ENCODE data around the gene PRIM1. TPM values are rescaled to one million over a fixed set of nuclear protein-coding genes. Genes with fewer than 3 reads are reported as not detected.

PRIM1 gene
- total and polyA plus RNA-seq, 2 of the 4 experiments (the other 2 are of a cell fraction) = 8.6 to 12.0 TPM

- peaks cover 2% of the 10 kb centered on the region for H3K4me1 ChIP-seq (ENCODE audit: control insufficient read depth, insufficient read depth, low read length)
- no peak for DNase-seq
- ChIA-PET CTCF (no interaction called here), POLR2A (ENCODE audit: unreplicated experiment) (no interaction called here)
- no peak for ATAC-seq (ENCODE audit: low read depth)
- H3K9me1 ChIP-seq (ENCODE audit: insufficient read depth, low read length) = peaks cover 12% of the 10 kb centered on the region
- no peaks in the 10 kb centered on the region for H3K27me3 ChIP-seq (ENCODE audit: control insufficient read depth, insufficient read depth, low read length)
- H3K79me1 ChIP-seq (ENCODE audit: low read depth in 1 of 2, low read length in 2 of 2) = peaks cover 0 to 27% of the 10 kb centered on the region in 2 experiments; a peak in 2 of 4 replicates
- H2BK20ac ChIP-seq (ENCODE audit: low read depth, low read length) = no peak overlapping the region
- H2AK9ac ChIP-seq (replicated peaks; ENCODE audit: low read depth, low read length, poor library complexity) = no peak overlapping the region
- in situ Hi-C loops (cut with MboI; ENCODE audit: low sequenced_read_pairs) = no loop called here
- intact Hi-C loops (cut with micrococcal nuclease) = no loop called here
- H3K9ac ChIP-seq (ENCODE audit: low read depth, low read length) = no peak overlapping the region
- BruUV-seq (replicated peaks) = no TSS peak
- no CpG with 5 or more reads among the region's 6 CpGs for WGBS, 2 experiments (ENCODE audit: extremely low coverage in 2 of 2, insufficient read length in 1 of 2)
- H3K18ac ChIP-seq (ENCODE audit: low read depth, low read length) = no peak overlapping the region
- dilution Hi-C loops (cut with HindIII; ENCODE audit: low sequenced_read_pairs, unreplicated experiment) = no loop called here
- TF ChIP-seq RCOR1 (IDR thresholded peaks at IDR 0.05; ENCODE audit: insufficient replicate concordance, low read length) = no peak
- no peak for TF ChIP-seq BHLHE40 (IDR thresholded peaks at IDR 0.05; ENCODE audit: low read depth, low read length)
- TF ChIP-seq MAFK (IDR thresholded peaks at IDR 0.05; ENCODE audit: low read depth, low read length) = no peak
- no peak for TF ChIP-seq POLR2A (IDR thresholded peaks at IDR 0.05; ENCODE audit: low read depth, low read length)
- TF ChIP-seq FOS (IDR thresholded peaks at IDR 0.05; ENCODE audit: low read depth, low read length) = no peak
- TF ChIP-seq MXI1 (IDR thresholded peaks at IDR 0.05; ENCODE audit: borderline replicate concordance, low read depth, low read length) = no peak
- no peak for TF ChIP-seq RFX5 (IDR thresholded peaks at IDR 0.05; ENCODE audit: low read depth, low read length)
- no peak for TF ChIP-seq CTCF (conservative IDR thresholded peaks at IDR 0.05; ENCODE audit: low read depth, low read length)
- no peak for TF ChIP-seq NFE2L2 (IDR thresholded peaks at IDR 0.05; ENCODE audit: low read depth, low read length)
- TF ChIP-seq MAZ (IDR thresholded peaks at IDR 0.05; ENCODE audit: borderline replicate concordance, low read depth, low read length) = no peak
- TF ChIP-seq ELK1 (IDR thresholded peaks at IDR 0.05; ENCODE audit: borderline replicate concordance, low read depth, low read length) = no peak
- TF ChIP-seq RAD21 (IDR thresholded peaks at IDR 0.05; ENCODE audit: low read length) = no peak
- no peak for TF ChIP-seq CEBPB (IDR thresholded peaks at IDR 0.05; ENCODE audit: low read depth, low read length)
- no peak for TF ChIP-seq CHD1 (IDR thresholded peaks at IDR 0.05; ENCODE audit: low read depth, low read length)
- no peak overlapping the region for H3K4me2 ChIP-seq (ENCODE audit: low read depth, low read length)
- H2AFZ ChIP-seq (replicated peaks; ENCODE audit: low read length, poor library complexity) = no peak overlapping the region
- peaks cover 93% of the 10 kb centered on the region for H4K20me1 ChIP-seq (ENCODE audit: insufficient read depth, low read length)
- no peak overlapping the region for H4K8ac ChIP-seq (ENCODE audit: low read depth in 2 of 2, low read length in 2 of 2)
- no peak overlapping the region for H2BK120ac ChIP-seq (ENCODE audit: low read depth, low read length)
- H3K36me3 ChIP-seq (ENCODE audit: control insufficient read depth, insufficient read depth, low read length) = peaks cover 21% of the 10 kb centered on the region
- H3K23ac ChIP-seq (ENCODE audit: low read depth, low read length) = no peak overlapping the region
- no peak overlapping the region for H3K56ac ChIP-seq (ENCODE audit: extremely low read depth, insufficient read depth, low read length)
- H3K14ac ChIP-seq (replicated peaks; ENCODE audit: low read depth, low read length) = no peak overlapping the region
- H2BK15ac ChIP-seq (ENCODE audit: low read depth, low read length) = no peak overlapping the region
- H3K4me3 ChIP-seq (ENCODE audit: insufficient read depth, low read depth, low read length) = no peak overlapping the region
- H2BK5ac ChIP-seq (ENCODE audit: low read depth, low read length, poor library complexity, severe bottlenecking) = no peak overlapping the region
- no peak overlapping the region for H2AK5ac ChIP-seq (ENCODE audit: low read depth, low read length)
- no peak overlapping the region for H3K27ac ChIP-seq (ENCODE audit: insufficient read depth, low read length)
- H4K91ac ChIP-seq (ENCODE audit: insufficient read depth, low read depth, low read length) = no peak overlapping the region
- H3K9me3 ChIP-seq (ENCODE audit: control insufficient read depth, insufficient read depth, low read length) = no peaks in the 10 kb centered on the region
- H4K5ac ChIP-seq (ENCODE audit: low read depth, low read length) = no peak overlapping the region
- H3K4ac ChIP-seq (ENCODE audit: low read depth, low read length) = no peak overlapping the region
Observed at GRCh38 chr12:56682323-56682722, 69.8 kb downstream of the PRIM1 start.

Measured in IMR-90 (cell line).